HG03159 (cell line): Measurements from ENCODE around the gene DLG2.

Experiments used
- ATAC-seq: cut with Tn5 transposase; IDR thresholded peaks from one replicate; pipeline ENCODE4 v1.9.1; 2021; ENCODE audit warnings: mild to moderate bottlenecking, moderate library complexity; ENCODE audit not compliant: unreplicated experiment

DLG2 gene

GRCh38 chr11:84173078-84173477 lies 1454.1 kb downstream of the DLG2 start:
- ATAC-seq = no peak

GRCh38 chr11:84165139-84165538 lies 1462.0 kb downstream of the DLG2 start:
- no peak for ATAC-seq

- no peak for ATAC-seq
Observed at GRCh38 chr11:84164728-84165127, 1462.4 kb downstream of the DLG2 start.

DNA sequence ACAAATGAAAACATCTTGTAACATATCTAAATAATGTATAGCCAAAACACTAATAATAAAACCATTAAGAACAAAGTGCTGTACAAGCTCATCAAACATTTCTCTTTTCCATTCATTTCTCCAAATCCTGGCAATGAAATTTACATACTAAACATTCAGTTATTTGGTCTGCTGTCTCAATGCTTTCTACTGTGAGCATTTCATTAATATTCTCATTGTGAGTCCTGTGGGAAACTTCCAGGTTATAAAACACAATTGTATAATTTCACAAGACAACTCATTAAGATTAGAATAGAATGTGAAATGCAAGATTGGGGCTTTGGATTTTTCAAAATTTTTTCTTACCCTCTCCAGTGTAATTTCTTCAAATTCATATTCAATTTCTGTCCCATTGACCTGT lies 1464.0 kb downstream of the DLG2 start:
- no peak for ATAC-seq

DNA sequence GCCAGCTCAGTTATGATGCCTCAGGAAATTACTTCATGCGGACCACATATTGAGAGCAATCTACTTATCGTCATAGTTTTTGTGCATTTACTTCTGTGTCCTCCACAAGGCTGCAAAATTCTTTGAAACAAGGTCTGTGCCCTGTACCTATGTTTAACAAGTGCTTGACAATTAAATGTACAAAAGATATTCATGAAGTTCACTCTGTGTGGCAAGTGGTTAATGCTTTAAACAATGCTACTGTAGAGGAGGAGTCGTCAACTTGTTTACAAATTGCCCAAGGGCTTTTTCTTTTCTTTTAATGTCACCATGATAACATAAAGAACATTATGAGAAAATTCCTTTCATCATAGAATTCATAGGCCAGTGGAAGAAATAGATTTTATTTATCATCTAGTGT lies 1469.5 kb downstream of the DLG2 start:
- ATAC-seq = no peak

DNA sequence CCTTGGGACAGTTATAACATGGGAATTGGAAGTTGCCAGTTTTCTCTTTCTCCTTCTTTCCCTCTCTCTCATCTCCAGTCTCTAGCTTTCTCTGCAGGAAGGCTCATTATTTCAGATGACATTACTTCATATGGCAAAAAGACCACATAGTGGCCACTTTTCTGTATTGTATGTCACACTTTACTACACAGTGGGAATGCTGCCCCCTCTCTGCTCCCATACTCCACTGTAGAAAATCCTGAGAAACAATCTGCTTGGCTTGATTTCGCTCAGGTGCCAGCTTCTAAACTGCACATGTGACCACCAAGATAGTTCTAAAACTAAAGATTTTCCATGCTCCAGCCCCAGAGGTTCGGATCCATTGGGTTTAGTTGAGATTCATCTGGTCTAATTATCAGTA lies 1480.3 kb downstream of the DLG2 start:
- no peak for ATAC-seq

- no peak for ATAC-seq
Observed at GRCh38 chr11:84145616-84146185, 1481.4 kb downstream of the DLG2 start.

DNA sequence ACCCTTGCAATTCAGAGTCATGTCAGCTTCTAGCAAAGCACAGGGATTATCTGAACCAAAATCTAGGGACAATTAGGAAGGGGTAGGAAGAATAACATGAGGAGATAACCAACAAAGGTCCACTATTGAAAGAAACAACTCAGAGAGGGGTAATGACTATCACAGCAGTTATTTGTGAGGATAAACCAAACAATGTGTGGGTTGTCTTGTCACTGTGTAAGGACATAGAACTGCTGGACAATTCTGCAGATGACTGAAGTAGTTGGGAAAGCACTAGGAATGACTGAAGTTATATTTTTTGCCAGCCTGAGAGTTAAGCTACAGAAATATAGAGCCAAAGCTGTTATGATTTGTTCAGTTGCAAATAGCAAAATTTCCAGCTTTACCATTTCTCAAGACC lies 1482.6 kb downstream of the DLG2 start:
- ATAC-seq = no peak

DNA sequence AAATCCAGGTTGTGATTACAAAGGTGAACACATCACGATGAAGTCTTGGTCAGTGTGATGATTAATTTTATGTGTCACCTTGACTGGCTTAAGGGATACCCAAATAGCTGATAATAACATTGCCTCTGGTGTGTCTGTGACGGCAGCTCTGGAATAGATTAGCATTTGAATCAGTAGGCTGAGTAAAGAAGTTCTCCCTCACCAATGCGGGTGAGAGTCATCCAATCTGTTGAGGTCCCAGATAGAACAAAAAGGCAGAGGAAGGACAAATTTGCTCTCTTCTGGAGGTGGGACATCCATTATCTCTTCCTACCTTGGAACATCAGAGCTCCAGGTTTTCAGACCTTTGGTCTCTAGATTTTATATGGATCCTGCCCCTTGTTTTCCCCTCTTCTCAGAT lies 1484.7 kb downstream of the DLG2 start:
- no peak for ATAC-seq

DNA sequence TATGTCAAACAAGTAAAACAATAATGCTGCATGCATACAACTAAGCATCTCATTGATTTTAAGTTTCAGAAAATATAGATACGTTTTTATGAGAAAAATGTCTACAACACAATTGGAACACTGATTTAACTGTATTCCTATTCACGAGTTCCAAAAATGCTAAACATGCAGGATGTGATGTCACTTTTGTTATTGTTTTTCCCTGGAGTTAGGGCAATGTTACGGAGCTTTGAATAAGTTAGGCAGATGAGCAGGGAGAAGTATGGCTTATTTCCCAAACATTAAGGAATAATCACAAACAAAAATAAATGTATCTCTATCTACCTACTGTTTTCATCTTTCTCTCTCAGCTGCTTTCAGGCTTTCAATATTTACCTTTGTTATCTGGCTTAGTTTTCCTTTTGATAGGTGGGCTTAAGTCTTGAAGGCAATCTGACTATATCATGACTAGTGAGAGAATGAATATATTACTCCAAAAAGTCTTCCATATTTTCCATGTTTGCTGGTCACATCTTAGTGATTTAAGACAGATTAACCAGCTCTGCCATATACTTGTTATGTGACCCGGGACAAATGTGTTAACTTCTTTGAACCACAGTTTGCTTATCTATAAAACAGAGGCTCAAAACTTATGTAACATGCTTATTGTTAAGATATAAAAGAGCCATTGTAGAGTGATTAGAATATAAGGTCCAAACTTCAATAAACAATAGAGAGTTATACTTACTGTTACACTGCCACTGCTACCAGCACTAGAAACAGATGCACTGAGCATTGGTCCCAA lies 1486.6 kb downstream of the DLG2 start:
- ATAC-seq = no peak

GRCh38 chr11:84137960-84138359 lies 1489.2 kb downstream of the DLG2 start:
- ATAC-seq = no peak

DNA sequence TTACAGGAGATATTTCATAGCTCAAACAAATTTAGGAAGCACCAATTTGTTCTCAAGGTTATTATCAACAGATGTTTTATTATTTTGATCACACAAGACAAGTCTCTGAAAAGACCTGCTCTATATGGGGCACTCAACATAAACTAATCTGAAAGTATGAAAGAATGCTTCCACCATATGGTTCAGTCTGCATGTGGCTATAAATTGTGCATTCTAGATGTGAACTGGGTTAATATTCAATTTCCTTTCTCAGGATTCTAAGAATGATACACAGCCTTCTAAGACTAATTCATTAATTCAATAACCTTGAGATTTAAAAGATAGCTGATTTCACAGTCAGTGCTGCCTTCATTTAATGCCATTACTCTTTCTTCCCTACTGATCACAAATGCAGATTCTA lies 1489.6 kb downstream of the DLG2 start:
- ATAC-seq = no peak

- no peak for ATAC-seq
Observed at GRCh38 chr11:84136926-84137325, 1490.2 kb downstream of the DLG2 start.

GRCh38 chr11:84130646-84131427 lies 1496.3 kb downstream of the DLG2 start:
- no peak for ATAC-seq

DNA sequence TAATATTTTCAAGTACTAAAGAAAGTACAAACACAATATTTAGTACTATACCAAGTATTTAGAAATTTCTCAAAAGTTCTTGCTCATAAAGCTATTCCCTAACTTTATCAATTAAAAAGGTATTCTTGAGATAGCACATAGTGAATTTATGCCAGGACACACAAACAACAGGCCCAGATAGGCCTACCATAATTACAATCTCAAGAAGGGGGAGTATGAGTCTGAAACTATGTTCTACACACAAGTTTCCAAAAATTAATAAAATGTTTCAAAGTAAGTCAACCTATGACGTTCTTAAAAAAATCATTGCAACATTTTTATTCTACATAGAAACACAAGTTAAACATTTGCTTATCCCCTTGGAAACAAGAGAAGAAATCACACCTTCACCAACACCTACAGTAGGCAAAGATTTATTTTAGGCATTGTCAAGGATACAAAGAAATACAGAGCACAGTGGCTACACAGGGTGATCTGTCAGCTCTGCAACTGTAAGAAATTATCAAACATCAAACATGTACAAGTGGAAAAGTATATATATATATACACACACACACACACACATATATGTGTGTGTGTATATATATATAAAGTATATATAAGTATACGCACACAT lies 1497.1 kb downstream of the DLG2 start:
- ATAC-seq = no peak

- ATAC-seq = no peak
Observed at GRCh38 chr11:84128840-84129239, 1498.3 kb downstream of the DLG2 start.

- no peak for ATAC-seq
Observed at GRCh38 chr11:84117394-84117793, 1509.8 kb downstream of the DLG2 start.

- ATAC-seq = no peak
Observed at GRCh38 chr11:84106541-84106940, 1520.6 kb downstream of the DLG2 start.

- no peak for ATAC-seq
Observed at GRCh38 chr11:84105148-84105547, 1522.0 kb downstream of the DLG2 start.

DNA sequence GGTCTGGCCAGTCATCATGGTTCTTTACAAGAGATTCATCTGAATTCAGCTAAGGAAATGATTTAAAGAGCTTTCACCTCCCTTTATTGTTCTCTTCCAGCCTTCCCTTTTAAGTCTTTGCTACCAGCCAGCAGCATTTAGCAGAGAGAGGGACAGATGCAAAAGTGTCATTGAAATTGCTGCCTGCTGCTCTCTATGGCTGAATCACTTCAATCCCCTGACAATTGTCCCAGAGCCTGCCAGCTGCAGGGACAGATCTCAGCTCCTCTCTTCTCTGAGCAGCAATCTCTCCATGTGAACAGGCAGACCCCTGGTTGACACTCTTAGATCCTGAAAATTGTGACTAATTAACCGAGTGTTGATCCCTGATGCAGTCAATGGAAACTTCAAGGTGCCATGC lies 1524.0 kb downstream of the DLG2 start:
- ATAC-seq = no peak

DNA sequence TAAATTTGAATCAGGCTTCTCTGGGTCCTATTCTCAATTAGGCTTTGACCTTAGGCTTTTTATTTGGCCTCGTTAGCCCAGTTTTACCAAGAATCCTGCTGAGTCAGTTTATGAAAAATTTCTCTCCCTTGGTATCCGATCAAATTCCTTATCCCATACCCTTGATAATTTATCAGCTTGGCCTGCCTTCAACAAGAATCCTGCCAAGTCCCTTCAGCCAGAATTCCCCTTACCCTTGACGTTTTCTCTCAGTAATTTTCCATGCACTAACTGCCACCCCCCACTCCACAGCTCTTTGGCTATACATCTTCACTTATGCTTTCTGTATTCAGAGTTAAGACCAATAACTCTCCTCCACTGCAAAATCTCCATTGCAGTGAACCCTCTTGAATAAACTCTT lies 1530.0 kb downstream of the DLG2 start:
- no peak for ATAC-seq
